Epithelial cell of prostate (primary cell): ENCODE measurements around the gene COL28A1.

Experiments used
- DNase-seq: peaks from one replicate; pipeline ENCODE4 v3.0.0-alpha.2; 2011; ENCODE audit warnings: low read depth, low spot score
- H3K27ac ChIP-seq: fragments of 450-650 bp; 2 replicates; pipeline ENCODE4 v1.5.1; 2017; ENCODE audit warnings: mild to moderate bottlenecking

Gene COL28A1

DNA sequence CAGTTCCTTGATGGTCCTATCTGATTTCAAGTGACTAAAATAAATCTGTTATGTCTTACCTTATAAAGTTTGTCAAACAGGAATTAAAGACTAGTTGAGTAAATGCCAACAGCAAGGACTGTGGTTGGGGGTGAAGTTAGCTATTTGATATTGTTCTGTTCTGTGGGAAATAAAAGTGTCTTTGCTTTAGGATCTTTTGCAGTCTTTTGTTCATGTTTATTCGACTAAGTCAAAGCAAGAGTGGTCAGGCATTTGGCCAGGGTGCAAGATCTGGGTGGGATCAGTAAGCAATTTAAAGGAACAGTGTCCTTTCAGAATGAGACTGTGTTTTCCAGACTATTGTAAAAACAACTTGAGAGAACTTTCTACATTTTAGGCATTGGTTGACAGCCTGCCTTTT lies at the start of gene COL28A1:
TSS of gene COL28A1 (minus strand) at position 183 of the 400 bp plus-strand sequence. CDS start 2,998 bp downstream, outside the sequence.
- no peak within 1 kb of the TSS for H3K27ac ChIP-seq
- no peak for DNase-seq

DNA sequence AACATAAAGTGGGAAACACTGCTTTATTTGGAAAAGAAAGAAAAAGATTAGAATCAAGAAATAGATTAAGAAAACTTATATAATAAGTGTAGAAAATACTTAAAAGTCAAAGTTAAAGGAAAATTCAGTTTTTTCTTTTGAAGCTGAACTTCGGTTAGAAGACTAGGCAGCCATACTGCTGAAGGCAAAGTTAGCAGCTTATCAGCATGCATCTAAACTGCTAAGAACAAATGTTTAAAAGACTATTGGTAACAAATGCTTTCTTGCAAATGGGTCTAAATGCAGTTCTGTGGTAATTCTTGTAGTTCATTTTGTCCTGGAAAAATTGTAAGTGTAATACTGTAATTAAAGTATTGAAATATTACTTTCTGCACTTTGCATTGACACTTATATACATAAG lies 49.0 kb upstream of the COL28A1 start:
- DNase-seq = no peak
- no peak overlapping the region for H3K27ac ChIP-seq

DNA sequence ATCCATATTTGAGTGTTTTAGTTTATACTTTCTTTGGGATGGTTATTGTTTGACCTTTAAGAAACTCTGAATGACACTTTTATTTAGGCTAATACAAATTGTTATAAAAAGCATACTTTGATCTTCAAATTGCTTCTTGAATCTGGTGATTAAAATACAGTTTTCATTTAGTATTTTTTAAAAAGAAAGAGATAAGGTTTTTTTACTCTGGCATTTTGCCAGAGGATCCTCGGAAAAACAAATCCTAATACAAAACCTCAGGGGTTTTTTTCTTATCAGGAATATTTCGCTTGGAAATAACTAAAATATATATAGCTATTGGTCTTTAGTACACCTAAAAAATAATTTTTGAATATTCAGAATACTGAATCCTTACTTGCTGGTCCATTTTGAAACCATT lies 48.1 kb upstream of the COL28A1 start:
- H3K27ac ChIP-seq = no peak overlapping the region
- DNase-seq = no peak

DNA sequence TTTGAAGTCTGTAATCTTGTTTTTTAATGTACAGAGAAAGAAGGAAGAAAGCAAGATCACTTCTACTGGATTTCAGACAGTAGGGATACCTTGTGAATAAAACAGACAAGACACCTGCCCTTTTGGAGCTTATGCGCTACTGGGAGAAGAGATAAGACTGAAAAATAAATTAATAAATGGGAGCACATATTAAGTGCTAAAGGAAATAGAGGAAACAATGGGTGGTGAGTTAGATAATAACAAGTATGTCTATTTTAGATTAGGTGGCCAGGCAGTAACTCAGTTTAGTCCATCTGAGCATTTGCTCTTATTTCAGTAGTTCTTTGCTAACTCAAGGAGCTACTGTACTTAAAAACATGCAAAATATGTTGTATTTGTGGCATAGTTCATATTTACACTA lies 46.9 kb upstream of the COL28A1 start:
- DNase-seq = no peak
- no peak overlapping the region for H3K27ac ChIP-seq

DNA sequence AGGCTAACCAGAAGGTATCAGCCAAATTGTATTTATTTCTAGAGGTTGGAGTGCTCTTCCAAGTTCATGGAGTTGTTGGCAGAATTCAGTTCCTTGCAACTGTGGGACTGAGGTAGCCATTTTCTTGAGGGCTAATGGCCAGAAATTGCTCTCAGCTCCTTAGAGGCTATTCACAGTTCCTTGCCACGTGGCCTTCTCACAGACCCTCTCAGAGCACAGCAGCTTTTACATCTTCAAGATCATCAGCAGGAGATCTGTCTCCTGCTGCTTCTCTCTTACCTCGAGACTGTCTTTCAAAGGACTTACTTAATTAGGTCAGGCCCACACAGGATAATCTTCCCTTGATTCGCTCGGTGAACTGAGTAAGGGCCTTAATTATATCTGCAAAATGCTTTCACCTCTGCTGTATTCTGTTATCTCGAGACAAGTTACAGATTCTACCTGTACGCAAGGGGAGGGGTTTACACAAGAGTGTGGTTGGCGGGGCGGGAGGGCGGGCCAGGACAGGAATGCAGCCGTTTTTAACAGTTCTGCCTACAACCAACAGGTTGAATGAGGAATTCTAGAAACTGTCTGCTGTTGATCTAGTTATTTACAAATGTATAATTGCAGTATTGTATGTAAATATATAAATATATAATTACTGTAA lies 46.0 kb upstream of the COL28A1 start:
- DNase-seq = no peak
- H3K27ac ChIP-seq = no peak overlapping the region

DNA sequence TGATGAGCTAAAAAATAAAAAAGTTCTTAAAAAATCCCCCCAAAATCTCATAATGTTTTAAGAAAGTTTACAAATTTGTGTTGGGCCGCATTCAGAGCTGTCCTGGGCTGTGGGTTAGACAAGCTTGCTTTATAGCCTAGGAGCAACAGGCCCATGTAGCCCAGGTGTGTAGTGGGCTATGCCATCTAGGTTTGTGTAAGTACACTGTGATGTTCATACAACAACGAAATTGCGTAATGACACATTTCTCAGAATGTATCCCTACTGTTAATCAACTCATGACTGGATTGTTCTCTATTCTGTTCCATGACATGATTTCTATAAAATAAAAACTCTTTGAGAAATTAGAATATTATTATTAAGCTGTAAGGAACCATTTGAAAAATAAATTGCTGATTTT lies 44.0 kb upstream of the COL28A1 start:
- DNase-seq = no peak
- no peak overlapping the region for H3K27ac ChIP-seq

DNA sequence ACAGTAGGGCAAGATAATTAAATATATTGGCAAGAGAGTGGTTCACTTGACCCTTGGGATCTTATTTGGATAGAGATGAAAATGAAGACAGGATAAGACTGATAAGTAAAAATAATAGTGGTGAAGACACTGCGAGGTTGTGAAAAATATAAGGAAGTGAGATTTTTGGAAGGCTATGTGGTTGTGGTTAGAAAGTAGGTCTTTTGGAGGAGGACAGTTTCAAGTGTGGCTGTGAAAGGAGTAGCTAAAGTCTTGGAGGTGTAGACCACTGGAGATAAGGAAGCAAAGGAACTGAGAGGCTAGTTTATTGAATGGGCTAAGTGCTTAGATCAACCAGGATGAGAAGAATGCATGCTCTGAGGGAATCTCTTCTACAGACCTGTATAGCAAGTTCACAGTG lies 42.2 kb upstream of the COL28A1 start:
- no peak for DNase-seq
- no peak overlapping the region for H3K27ac ChIP-seq

DNA sequence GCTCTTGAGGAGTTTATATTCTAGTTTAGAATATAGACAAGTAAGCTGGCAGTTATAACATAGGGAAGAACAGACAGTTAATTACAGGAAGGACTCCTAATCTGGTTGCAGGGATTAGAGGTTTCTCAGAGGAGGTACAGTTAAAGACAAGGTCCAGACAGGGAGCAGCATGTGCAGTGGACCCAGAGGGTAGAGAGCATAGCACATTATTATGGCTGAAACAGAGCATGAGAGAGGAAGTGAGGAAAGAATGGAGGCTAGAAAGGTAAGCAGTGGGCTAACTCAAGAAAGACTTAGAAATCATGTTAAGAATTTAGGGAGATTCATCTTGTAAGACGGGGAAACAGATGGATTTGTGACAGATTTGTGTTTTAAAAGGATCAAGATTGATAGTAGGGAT lies 40.7 kb upstream of the COL28A1 start:
- H3K27ac ChIP-seq = no peak overlapping the region
- no peak for DNase-seq

DNA sequence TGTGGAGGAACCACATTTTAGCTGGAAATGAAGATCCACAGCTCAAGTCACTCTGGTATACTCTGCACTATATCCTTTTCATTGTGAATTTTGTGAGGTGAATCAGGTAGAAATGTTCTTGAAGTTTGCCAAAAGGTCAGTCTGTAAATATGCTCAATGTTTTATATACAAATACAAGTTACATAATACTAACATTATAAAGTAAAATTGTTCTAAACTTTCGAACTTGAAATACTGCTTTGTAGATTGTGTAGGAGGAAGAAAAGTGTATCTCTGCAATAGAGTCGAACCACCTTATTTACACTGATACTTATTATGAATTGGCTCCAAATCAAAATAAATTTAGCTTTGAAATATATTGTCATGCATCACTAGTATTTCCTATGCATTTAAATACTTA lies 38.0 kb upstream of the COL28A1 start:
- DNase-seq = no peak
- H3K27ac ChIP-seq = no peak overlapping the region

DNA sequence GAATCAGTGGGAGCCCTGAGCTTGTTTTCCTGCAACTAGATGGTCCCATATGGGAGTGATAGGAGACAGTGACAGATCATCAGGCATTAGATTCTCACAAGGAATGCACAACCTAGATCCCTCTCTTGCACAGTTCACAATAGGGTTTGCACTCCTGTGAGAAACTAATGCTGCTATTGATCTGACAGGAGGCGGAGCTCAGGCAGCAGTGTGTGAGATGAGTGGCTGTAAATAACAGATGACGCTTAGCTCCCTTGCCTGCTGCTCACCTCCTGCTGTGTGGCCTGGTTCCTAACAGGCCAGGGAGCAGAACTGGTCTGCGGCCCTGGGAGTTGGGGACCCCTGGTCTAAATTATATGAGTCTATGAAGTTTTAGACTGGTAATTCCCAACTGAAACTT lies 34.9 kb upstream of the COL28A1 start:
- no peak overlapping the region for H3K27ac ChIP-seq
- DNase-seq = no peak

DNA sequence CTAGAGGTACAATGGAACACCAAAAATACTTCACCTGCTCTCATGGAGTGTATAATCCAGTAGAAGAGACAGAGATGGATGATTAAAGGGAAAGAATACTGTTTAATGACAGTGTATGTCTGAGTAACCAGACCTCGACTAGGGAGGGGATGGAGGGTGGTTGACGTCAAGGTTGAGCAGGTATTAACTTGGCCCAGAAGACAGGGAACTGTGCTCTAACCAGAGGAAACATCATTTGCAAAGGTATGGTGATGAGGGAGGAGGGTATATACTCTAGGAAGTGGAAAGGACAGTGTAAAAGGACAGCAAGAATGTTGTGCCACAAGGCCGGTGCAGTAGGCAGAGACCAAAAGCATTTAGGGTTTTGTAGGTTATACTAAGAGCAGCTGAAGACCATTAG lies 33.9 kb upstream of the COL28A1 start:
- no peak overlapping the region for H3K27ac ChIP-seq
- DNase-seq = no peak

DNA sequence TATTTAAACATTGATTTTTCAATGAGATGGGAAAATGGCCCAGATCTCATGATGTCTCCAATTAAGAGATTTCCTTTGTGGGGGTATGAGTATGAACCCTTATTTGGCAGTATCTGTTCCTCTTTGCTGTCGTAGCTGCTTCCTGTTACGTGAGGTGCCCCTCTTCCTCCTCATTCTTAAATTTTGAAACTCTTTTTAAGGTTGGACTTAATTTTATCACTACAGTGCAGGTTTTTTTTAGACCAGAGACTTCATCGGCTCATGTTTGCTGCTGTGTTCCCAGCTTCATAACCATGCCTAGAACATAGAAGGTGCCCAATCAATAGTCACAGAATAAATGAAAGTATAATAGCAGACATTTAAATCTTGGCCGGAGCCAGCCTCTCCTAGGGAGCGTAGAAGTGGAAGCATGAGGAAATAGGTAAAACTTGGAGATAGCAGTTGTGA lies 33.4 kb upstream of the COL28A1 start:
- H3K27ac ChIP-seq = no peak overlapping the region
- DNase-seq = no peak

DNA sequence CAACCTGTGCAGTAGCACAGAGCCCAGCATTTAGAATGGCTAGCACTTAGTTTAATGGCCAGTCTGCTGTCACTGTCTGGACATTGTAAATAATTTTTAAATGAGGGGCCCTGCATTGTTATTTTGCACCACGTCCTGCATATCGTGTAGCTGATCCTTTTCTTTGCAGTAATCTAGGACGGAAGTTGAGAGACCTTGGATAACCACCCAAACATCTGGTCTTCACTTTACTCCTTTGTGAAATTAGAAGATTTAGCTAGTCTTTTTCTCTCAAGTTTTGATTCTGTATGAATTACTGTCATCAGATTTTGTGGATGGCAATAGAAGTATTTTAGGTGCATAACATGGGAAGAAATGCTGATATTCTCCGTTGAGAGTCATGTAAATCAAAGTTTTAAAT lies 32.9 kb upstream of the COL28A1 start:
- DNase-seq = no peak
- no peak overlapping the region for H3K27ac ChIP-seq

DNA sequence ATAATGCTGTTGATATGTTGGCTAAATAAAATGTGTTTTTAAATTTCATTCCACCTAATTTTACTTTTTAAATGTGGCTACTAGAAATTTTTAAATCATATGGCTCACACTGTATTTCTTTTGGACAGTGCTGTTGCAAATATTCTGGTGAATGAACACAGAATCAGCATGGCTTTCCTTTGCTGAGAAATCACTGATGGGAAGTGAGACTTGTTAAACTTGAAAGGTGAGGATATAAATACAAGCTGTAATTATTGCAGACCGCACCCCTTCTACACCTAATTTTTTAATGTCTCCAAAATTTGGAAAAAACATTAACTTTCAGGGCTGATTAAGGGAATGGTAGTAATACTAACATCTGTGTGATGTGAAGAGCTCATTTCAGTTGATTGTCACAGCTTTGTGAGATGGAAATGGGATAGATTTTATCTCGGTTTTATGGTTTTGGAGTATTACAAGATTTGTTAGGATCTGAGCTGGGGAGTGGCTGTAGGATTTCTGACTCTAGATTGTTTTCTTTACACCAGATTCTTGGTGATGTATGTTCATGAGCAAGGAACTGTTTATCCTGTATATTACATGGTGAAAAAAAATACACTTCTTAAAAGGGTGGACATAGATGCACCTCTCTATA lies 32.3 kb upstream of the COL28A1 start:
- peak overlapping the region; percentile 94 for H3K27ac ChIP-seq
- DNase-seq = no peak

DNA sequence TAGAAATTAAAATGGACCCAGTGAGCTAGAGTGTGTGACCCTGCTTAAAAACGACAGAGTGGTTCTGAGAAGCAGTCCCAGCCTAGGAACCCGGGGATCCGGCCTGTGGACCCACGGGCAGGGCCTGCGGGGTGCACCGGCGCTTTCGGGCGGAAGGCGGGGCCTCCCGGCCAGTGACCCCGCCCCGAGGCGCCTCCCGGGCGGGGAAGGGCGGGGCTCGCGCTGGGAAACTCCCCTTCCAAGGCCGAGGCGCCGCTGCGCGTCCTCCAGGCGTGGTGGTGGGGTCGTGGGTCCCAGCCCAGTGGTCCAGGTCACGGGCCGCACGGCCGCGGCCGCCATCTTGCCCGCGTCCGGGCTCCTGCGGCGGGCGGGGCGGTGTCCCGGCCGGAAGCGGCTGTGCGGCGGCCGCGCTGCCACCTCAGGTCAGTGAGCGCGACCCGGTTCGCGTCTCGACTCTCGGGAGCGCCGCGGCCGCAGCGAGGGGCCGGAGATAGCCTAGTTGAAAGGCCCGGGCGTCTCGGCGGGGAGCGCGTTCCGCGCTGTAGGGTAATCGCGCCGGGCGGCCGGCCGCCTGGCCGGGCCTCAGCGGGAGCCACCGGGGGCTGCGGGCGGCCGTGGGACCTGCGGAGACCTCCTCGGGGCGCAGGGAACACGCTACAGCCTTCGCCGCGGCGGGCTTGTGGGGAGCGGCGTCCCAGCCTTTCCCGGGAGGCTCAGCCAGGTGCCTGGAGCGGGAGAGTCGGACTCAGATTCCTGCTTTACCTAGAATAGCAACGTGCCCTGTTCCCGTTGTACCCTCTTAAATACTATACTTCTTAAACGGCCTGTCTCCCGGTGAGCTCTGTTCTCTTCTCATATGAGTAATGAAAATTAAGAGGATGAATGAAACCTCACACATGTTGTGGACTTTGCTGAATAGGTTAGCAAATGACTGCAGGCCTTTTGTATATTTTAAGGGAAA lies 31.3 kb upstream of the COL28A1 start, which contains the start of gene MIOS:
TSS of gene MIOS (plus strand) at position 234 of the 961 bp plus-strand sequence. CDS start 5,592 bp downstream, outside the sequence.
- DNase-seq = no peak
- H3K27ac ChIP-seq = peak within 1 kb of the TSS; percentile 94

DNA sequence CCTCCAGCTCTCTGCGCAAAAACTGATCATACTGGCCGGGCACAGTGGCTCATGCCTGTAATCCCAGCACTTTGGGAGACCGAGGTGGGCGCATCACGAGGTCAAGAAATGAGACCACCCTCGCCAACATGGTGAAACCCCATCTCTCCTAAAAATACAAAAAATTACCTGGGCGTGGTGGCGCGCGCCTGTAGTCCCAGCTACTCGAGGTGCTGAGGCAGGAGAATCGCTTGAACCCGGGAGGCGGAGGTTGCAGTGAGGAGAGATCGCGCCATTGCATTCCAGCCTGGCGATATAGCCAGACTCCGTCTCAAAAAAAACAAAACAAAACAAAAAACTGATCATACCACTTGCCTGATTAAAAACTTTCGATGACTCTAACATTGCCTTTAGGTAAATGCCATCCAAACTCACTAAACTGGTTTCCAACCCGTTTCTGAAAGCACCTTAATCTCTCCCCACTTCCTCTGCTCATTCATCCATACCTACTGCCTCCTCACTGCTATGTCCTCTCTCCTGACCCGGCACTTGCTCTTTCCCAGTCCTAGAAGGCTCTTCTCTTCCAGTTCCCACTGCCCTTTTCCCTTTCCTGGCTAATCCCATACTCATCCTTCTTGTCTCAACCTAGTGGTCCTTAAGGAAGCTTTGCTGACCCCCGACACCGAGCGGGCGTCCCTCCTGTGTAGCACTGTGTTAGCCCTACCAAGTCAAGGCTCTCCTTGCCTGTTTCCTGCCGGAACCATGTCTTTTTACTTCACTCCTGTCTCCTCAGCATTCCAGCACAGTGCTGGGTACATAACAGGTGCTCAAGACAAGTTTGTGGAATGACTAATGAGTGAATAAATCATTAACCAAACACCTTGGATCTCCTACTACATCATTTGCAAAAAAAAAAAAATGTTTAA lies 30.3 kb upstream of the COL28A1 start:
- H3K27ac ChIP-seq = peak overlapping the region; percentile 94
- DNase-seq = peak; percentile 64

DNA sequence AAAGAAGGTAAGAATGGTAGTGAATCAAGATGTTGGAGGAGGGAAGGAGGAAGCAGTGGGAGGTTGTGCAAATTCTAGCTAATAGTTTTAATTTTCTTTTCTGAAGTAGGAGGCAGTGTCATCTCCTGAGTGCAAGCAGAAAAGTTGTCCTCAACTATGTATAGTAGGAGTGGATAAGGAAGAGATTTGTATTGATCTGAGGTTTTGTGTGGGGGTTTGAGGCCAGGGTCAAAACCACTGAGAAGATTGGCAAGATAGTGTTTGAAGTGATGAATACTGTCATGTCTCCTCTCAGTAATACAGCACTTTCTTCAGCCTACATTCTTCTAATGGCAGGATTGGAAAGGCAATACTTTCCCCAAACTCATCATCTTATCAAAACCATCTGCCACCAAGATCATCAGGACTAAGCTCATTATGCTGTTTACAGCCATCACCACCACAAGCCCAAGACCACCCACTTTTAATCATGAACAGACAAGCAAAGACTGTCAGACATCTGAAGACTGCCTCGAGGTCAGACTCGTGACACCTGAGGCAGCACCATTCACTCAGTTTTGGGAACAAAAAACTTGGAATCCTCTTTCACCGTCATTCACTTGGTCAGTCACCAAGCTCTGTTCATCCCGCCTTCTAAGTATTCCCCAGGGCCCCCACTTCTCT lies 29.5 kb upstream of the COL28A1 start:
- no peak for DNase-seq
- H3K27ac ChIP-seq = peak overlapping the region; percentile 94

DNA sequence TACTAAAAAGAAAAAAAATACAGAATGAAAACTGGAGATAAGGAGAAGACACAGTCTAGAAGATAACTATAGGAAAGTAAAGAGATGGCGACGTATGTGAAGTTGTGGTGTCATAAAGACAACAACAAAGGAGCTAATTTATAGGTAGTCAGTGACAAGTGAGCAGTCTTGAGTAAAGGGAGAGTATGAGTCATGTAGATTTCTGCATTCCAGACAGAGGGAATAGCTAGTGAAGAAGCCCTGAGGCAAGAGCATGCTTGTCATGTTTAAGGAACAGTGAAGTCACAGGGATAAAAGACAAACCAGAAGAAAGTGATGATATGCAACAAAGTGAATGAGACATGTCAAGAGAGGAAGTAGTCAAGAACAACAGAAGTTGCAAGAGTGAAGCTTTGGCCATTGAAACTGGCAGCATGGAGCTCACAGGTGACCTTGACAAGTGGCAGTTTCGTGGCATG lies 28.7 kb upstream of the COL28A1 start:
- peak overlapping the region; percentile 43 for H3K27ac ChIP-seq
- peak; percentile 86 for DNase-seq

DNA sequence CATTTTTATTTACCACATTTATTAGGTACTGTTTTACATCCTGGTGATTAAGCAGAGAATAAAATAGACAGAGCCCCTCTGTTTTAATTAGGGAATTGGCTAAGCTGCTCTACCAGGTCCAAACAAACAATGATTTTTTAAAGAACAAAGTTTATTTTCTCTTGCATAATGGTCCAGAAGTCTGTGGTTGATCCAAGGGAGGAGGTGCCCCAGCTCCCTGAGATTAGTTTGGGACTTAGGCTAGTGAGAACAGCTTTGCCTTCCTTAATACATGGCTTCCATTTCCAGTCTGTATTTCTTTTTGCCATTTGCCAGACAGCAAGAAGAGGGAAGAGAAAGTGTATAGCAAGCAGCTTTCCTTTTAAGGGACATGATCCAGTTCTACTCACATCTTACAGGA lies 28.1 kb upstream of the COL28A1 start:
- DNase-seq = no peak
- peak overlapping the region; percentile 43 for H3K27ac ChIP-seq
